Ovary (tissue), 9 donors: ENCODE results near the gene AURKA. TPM values are rescaled to one million over a fixed set of nuclear protein-coding genes. Genes with fewer than 3 reads are reported as not detected.

Experiments used
- DNase-seq, 5 donors: peaks; one replicate each; pipeline ENCODE4 v3.0.0-alpha.2; 2019 to 2020
- H3K27ac ChIP-seq, 2 donors: fragments of 200-600 bp; one replicate each; pipeline versions ENCODE4 v1.5.1 to v1.8.0; 2019 to 2022
- H3K27me3 ChIP-seq: fragments of 200-600 bp; one replicate; pipeline ENCODE4 v1.8.0; 2022
- H3K36me3 ChIP-seq: fragments of 200-600 bp; sonication (generic); one replicate; pipeline ENCODE4 v1.5.1; 2019
- H3K4me1 ChIP-seq: one replicate; pipeline ENCODE4 v1.8.1; 2013; ENCODE audit warnings: mild to moderate bottlenecking, moderate library complexity; ENCODE audit not compliant: insufficient read depth
- H3K4me3 ChIP-seq: fragments of 200-600 bp; sonication (generic); one replicate; pipeline ENCODE4 v1.5.1; 2017
- H3K9me3 ChIP-seq, 2 donors: fragments of 200-600 bp in 1 of 2; sonication (generic) in 1 of 2; one replicate each; pipeline versions ENCODE4 v1.5.1 to v1.8.1; 2013 to 2019; ENCODE audit warnings: mild to moderate bottlenecking in 1 of 2, moderate library complexity in 1 of 2
- CTCF ChIP-seq, 3 donors: fragments of 450-650 bp in 2 of 3; fragments of 200-600 bp in 1 of 3; IDR thresholded peaks; one replicate each; pipeline versions ENCODE4 v1.5.1 to v1.8.0; 2016 to 2022; ENCODE audit warnings: antibody characterized with exemption in 3 of 3, mild to moderate bottlenecking in 1 of 3
- EP300 ChIP-seq: sonication (generic); formaldehyde crosslinking; IDR thresholded peaks from one replicate; pipeline ENCODE4 v1.6.1; 2017; ENCODE audit warnings: antibody characterized with exemption
- POLR2A ChIP-seq: fragments of 450-650 bp; IDR thresholded peaks from one replicate; pipeline ENCODE4 v1.6.1; 2017; ENCODE audit warnings: antibody characterized with exemption, mild to moderate bottlenecking, moderate library complexity
- WGBS, 3 donors: extraction: QIAGEN DNeasy Blood & Tissue Kit in 1 of 3; methylation state at CpG; one replicate each; pipeline versions ENCODE4 v1.1.5 to v1.1.7; 2013 to 2017; 5-methylcytosine and 5-hydroxymethylcytosine counted together
- intact Hi-C, 4 donors: fragments of 100-400 bp; cut with DNase I; formaldehyde crosslinking; loops; one replicate each; pipeline versions ENCODE4 v1.11.0 to v1.15.1; 2022 to 2023
- polyA plus RNA-seq, 2 donors: library from polyadenylated mRNA; stranded (reverse); fragments of 200-250 nt in 1 of 2; fragments of 350-450 nt in 1 of 2; fragmentation: Illumina TruSeq in 1 of 2; extraction: RNeasy Lipid Tissue Mini Kit (QIAGEN cat#74804) in 1 of 2; gene quantifications; one replicate each; pipeline ENCODE4 v1.2.3, GENCODE V29; 2013 to 2014
- total RNA-seq, 7 donors: library from RNA; depleted of rRNA in 2 of 7; stranded (reverse); fragments of >200 nt in 2 of 7; fragmentation: NEBNext Ultra II Directional in 3 of 7; extraction: Animal tissue kit (Norgen Biotek cat#: 25700) in 3 of 7; gene quantifications; one replicate each; pipeline versions ENCODE4 v1.1.0 to v1.2.4, GENCODE V29; 2016 to 2023
- donor health status: DM: no; HTN: no; CAD: no; lungs with moderate emphysema.
- donor health status: DM: no; HTN: no; CAD: no.
- donor health status: Bipolar disorder and iron deficiency.
- donor health status: DM: yes; HTN: yes; CAD: no.
- donor health status: DM: no; HTN: no; CAD: no.
- donor health status: DM: yes; HTN: yes; CAD: no.

The AURKA gene
- total and polyA plus RNA-seq, 9 donors = 2.2 to 10.0 (median 3.2) TPM

GRCh38 chr20:56373942-56374341 lies 18.1 kb downstream of the AURKA start:
- intact Hi-C loops = no loop called here

DNA sequence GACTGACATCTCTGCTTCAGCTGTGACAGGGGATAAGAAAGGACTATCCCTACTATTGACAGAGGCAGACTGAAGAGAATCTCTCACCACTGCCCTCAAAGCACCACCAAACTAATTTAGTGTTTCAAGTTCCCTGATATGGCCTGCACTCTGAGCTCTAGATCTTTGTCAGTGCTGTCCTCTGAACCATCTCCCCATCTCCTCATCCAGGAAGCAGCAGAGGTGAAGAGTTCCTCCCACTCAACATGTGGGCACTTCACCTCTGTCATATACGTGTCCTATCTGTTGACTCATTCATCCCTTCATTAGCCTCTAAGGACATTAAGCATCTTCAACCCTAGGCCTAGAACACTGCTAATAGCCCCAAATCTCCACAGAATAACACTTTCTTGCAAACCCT lies 19.2 kb downstream of the AURKA start:
- peaks cover 4% of the 10 kb centered on the region for H3K4me1 ChIP-seq
- TF ChIP-seq POLR2A = no peak
- no peak for TF ChIP-seq EP300
- TF ChIP-seq CTCF (IDR thresholded peaks at IDR 0.05) = no peak
- intact Hi-C loops = no loop called here
- 69 to 79% (median 72%) methylated on average over 1 of the region's 1 CpG for WGBS, 3 donors
- no peaks in the 10 kb centered on the region for H3K9me3 ChIP-seq
- no peak overlapping the region for H3K27ac ChIP-seq
- DNase-seq = no peak
- H3K4me3 ChIP-seq = no peak overlapping the region
- no peaks in the 10 kb centered on the region for H3K27me3 ChIP-seq
- H3K36me3 ChIP-seq = no peaks in the 10 kb centered on the region

More at GRCh38 chr20:56373942-56374341, 18.1 kb downstream of the AURKA start:
- H3K4me3 ChIP-seq = no peak overlapping the region
- DNase-seq = no peak
- no peak overlapping the region for H3K27ac ChIP-seq
- no peaks in the 10 kb centered on the region for H3K27me3 ChIP-seq
- no peaks in the 10 kb centered on the region for H3K36me3 ChIP-seq
- 13 to 38% (median 15%) methylated on average over 1 of the region's 1 CpG for WGBS, 3 donors
- H3K4me1 ChIP-seq = peaks cover 1% of the 10 kb centered on the region
- H3K9me3 ChIP-seq = no peaks in the 10 kb centered on the region
- TF ChIP-seq POLR2A (no peak), EP300 (no peak), CTCF (IDR thresholded peaks at IDR 0.05) (no peak)

DNA sequence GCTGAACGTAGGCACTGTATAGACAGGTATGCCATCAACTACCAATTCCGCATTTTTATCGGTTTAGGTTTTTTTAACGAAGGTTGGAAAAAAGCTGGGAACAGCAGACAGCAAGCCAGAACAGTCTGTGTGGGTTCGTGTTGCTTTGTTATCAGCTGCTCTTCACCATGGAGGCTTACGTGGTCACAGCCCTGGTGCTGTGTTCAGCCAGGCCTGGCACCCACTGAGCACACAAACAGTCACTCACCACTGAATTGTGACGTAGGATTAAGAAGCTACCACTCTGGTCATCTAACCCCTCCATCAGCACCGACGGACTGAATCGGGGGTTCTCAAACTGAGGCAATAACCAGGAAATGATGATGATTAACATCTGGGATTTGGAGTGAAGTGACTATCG lies 20.0 kb downstream of the AURKA start:
- 79 to 85% (median 84%) methylated on average over 11 of the region's 11 CpGs for WGBS, 3 donors
- no peaks in the 10 kb centered on the region for H3K9me3 ChIP-seq
- H3K27me3 ChIP-seq = no peaks in the 10 kb centered on the region
- H3K36me3 ChIP-seq = no peaks in the 10 kb centered on the region
- intact Hi-C loops = no loop called here
- H3K4me1 ChIP-seq = peaks cover 4% of the 10 kb centered on the region
- H3K4me3 ChIP-seq = no peak overlapping the region
- DNase-seq = no peak
- no peak for TF ChIP-seq EP300
- TF ChIP-seq CTCF (IDR thresholded peaks at IDR 0.05) = no peak
- no peak for TF ChIP-seq POLR2A
- no peak overlapping the region for H3K27ac ChIP-seq

GRCh38 chr20:56369179-56369578 lies 22.8 kb downstream of the AURKA start:
- Histone ChIP-seq H3K27me3 (no peaks in the 10 kb centered on the region), H3K27ac (no peak overlapping the region), H3K4me3 (no peak overlapping the region), H3K36me3 (no peaks in the 10 kb centered on the region), H3K4me1 (peaks cover 4% of the 10 kb centered on the region), H3K9me3 (no peaks in the 10 kb centered on the region)
- 46 to 77% (median 60%) methylated on average over 4 of the region's 4 CpGs for WGBS, 3 donors
- intact Hi-C loops = no loop called here
- no peak for DNase-seq
- TF ChIP-seq CTCF (IDR thresholded peaks at IDR 0.05) = no peak
- TF ChIP-seq EP300 = no peak
- no peak for TF ChIP-seq POLR2A
